HG02938 (cell line): Measurements from ENCODE around the gene PDZD2.
"Not testable (repeated sequence)": the region's sequence is repeated elsewhere in the genome, so short reads cannot be mapped to it uniquely, and the experiment has no call there.

Experiments used
- ATAC-seq: cut with Tn5 transposase; IDR thresholded peaks from one replicate; pipeline ENCODE4 v1.9.1; 2021; ENCODE audit warnings: mild to moderate bottlenecking, moderate library complexity; ENCODE audit not compliant: unreplicated experiment

The PDZD2 gene

GRCh38 chr5:32027093-32027716 is 388.3 kb downstream of the PDZD2 start:
- no peak for ATAC-seq

- no peak for ATAC-seq
Observed at GRCh38 chr5:32027717-32028458, 389.0 kb downstream of the PDZD2 start.

DNA sequence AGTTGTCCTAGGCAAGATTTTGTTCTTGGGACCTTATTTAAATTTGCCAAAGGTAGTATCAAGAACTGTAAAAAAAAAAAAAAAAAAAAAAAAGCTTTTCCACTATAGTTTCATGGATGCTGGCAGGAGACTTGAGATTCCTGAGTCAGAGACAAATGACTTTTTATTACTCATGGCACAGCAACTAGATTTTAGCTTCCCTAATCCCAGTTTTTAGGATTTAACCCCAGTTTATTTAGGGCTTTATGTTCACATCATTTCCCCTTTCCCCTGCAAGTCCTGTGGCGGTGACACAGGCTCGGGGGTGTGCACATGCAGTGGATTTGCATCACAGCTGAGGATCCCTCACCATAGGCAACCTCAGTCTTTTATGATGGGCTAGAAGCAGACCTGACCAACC is 390.3 kb downstream of the PDZD2 start:
- no peak for ATAC-seq

GRCh38 chr5:32029781-32030180 is 390.9 kb downstream of the PDZD2 start:
- no peak for ATAC-seq

DNA sequence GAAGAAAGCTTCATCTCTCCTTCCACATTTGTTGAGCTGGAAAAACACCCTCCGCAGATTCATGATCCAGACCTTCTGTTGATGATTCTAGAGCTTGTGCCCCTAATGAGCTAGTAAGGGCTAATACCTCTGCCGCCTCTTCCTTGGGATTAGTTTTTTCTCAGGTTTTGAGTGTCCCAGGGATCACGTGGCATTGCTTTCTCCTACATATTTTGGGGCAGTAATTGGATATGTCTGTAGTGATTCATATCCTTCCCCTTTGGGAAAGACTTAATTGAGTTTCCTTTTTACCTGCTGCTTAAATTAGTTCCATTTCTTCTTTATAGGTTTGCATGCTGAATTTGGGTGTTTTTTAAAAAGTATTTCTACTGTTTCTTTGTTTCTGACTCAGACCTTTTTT is 391.3 kb downstream of the PDZD2 start:
- ATAC-seq: no peak

DNA sequence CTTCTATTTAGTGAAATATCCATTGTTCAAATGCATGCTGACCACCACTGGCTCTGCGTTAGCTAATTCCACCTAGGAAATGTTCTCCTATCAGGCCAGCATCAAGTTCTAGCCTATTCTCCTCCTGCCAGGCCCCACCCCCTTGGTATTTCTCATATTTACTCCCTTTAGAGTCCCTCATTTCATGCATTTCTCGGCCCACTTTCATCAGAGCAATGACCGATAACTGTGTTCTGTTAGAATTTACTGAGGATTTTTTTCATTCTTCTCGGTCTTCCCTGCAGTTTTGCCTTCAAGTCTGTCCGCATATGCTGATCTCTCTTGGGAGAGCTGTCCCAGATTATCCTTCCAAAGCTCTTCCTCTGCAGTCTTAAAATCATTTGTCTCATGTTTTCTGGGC is 391.8 kb downstream of the PDZD2 start:
- no peak for ATAC-seq

DNA sequence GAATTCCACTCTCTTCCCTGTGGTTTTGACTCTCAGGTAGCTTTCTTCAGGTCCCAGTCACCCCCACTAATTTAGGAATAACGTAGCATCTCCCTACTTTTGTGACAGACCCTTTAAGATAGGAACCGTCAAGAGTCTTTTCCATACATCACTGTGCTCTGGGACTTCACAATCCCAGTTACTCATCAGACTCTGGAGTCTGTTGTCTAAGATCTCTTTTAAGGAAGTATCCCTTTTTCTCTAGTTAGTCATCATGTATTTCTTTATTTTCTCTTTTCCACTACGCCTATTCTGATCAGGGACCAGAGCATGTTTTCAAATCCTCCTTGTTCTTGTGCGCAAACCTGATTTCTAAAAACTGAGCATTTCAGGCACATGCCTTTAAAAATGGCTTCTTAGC is 392.2 kb downstream of the PDZD2 start:
- ATAC-seq: no peak

DNA sequence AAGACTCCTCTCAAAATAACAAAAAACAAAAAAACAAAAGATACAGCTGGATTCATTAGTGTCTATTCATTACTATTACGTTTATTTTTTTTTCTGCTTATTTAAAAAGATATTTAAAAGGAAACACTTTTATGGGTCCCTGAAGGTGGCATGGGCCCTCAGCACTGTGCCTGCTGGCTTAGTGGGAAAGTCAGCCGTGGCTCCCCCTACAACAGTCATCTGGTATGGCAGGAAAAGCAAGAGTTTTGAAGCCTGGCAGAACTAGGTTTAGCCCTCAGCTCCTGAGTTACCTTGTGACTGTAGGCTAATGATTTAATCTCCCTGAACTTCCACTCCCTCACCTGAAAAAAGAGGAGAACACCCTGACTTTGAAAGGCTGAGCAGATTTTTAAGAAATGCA is 399.6 kb downstream of the PDZD2 start:
- no peak for ATAC-seq

DNA sequence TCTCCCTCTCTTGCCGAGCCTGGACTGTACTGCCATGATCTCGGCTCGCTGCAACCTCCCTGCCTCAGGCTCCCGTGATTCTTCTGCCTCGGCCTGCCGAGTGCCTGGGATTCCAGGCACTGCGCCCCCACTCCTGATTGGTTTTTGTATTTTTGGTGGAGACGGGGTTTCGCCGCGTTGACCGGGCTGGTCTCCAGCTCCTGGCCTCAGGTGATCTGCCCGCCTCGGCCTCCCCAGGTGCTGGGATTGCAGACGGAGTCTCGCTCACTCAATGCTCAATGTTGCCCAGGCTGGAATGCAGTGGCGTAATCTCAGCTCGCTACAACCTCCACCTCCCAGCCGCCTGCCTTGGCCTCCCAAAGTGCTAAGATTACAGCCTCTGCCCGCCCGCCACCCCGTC is 400.2 kb downstream of the PDZD2 start:
- not testable (repeated sequence) for ATAC-seq

DNA sequence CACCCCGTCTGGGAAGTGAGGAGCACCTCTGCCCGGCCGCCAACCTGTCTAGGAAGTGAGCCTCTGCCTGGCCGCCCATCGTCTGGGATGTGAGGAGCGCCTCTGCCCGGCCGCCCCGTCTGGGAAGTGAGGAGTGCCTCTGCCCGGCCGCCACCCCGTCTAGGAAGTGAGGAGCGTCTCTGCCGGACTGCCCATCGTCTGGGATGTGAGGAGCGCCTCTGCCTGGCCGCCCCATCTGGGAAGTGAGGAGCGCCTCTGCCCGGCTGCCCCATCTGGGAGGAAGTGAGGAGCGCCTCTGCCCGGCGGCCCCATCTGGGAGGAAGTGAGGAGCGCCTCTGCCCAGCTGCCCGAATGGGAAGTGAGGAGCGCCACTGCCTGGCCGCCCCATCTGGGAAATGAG is 400.7 kb downstream of the PDZD2 start:
- ATAC-seq: not testable (repeated sequence)

- ATAC-seq: not testable (repeated sequence)
Observed at GRCh38 chr5:32040181-32040695, 401.3 kb downstream of the PDZD2 start.

- no peak for ATAC-seq
Observed at GRCh38 chr5:32042551-32042961, 403.6 kb downstream of the PDZD2 start.

DNA sequence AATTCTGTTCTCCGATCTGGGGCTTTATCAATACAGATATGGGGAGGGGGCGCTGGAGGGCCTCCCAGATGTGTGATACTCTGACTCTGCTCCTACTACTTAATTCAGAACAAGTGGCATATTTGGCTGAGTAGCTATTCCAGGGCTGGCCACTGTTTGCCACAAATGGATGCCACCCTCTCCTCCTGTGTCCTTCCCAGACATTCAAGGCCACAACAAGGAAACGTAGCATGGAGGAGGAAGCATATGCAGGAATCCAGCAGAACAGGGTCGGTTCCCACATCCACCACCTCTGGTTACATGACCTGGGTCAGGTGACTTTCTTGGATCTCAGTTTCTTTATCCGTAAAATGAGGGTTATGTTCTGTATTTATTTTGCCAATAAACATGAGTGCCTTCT is 404.2 kb downstream of the PDZD2 start:
- ATAC-seq: no peak

DNA sequence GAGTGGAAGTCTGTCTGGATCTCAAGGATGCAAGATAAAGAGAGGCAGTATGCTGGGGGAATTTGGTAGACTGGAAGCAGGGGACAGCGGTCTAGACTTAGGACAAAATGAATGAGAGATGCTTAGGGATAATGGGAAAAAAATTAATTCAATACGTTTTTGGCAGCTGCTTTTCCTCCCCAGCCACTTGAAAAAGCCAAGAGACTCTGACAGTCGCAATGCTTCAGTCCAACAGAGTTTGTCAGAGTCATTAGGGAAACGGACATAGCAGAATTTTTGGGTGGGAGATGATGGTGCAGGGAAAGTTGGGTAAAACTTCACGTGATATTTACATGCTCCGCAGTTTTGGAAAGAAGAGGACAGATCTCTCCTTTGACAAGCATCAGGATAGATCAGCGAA is 405.5 kb downstream of the PDZD2 start:
- no peak for ATAC-seq

GRCh38 chr5:32044939-32045338 is 406.0 kb downstream of the PDZD2 start:
- ATAC-seq: no peak

GRCh38 chr5:32047056-32047455 is 408.1 kb downstream of the PDZD2 start:
- ATAC-seq: no peak

GRCh38 chr5:32051796-32052195 is 412.9 kb downstream of the PDZD2 start:
- ATAC-seq: no peak

DNA sequence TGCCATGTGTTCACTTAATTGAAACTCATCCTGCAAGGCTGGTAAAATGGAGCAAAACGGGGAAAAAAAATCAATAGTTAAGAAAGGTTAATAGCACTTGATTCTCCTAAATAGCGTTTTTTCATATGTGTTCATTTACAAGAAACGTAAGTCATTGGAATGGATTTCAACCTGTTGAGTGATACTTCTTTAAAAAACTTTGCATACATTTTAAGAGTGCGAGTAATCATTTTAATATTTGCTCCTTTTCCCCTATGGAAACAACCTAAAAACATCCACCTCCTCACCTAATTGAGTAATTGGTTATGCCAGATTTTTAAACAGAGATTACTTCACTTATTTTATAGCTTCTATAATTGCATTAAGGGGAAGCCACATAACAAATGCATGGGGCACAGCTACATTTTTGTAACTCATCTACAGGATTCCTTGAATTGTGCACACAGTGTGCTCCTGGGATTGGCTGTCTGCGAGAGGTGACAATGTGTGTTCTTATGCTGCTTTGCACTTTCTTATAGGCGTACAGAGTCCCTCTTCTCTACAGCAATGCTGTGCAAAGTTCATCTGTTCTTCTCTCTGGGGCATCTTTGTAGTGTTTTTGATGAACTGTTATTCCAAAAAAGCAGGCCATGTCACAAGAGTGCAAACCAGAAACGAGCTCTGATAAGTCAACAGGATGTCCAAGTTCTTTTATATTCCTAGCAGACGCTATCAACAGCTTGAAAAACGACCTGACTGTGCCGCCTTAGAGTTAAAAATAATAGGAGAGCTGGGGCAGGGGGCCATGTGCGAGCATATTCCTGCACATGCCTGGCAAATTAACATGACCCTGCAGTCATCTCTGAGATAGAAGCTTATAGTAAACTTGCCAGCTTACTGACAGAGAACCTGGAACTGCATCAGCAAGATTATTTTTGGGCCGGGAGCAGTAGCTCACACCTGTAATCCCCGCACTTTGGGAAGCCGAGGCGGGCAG is 417.2 kb downstream of the PDZD2 start:
- no peak for ATAC-seq

DNA sequence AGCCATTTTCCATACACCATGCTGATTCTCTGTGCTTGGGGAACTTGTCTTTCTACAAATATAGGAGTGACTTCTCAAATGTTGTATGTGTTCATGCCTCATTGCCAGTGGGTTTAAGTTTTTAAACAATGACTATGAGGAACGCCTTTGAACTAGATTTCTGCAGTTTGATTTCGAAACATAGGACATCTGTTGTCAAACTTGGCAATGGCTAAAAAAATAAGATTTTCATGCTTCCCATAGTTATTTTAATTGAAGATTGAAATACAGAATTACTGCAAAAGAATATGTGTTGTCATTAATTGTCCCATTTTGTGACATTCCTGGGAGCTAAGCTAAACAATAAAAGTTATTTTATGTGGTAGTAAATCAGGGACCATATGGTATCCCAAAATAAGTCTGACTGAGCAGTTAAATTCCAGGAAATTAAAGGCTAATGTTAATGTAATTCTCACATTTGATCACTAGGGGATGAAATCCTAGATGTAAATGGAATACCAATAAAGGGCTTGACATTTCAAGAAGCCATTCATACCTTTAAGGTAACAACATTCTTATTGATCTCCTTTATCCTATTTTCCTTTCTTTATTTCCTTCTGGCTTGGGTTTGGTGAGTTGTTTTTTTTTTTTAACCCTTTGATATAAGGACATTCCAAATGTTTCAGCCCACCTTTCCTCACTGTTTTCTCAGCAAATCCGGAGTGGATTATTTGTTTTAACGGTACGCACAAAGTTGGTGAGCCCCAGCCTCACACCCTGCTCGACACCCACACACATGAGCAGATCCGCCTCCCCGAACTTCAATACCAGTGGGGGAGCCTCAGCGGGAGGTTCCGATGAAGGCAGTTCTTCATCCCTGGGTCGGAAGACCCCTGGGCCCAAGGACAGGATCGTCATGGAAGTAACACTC is 418.5 kb downstream of the PDZD2 start:
- no peak for ATAC-seq

GRCh38 chr5:32058101-32058500 is 419.2 kb downstream of the PDZD2 start:
- ATAC-seq: no peak
